GM10266 (cell line): Measurements from ENCODE around the gene PKN1.

Source experiments
- DNase-seq: peaks from one replicate; pipeline ENCODE4 v3.0.0; 2012; ENCODE audit errors: extremely low spot score
- CTCF ChIP-seq: IDR thresholded peaks from 2 replicates; pipeline ENCODE4 v1.5.1; 2012; ENCODE audit warnings: mild to moderate bottlenecking, low read depth; ENCODE audit not compliant: control insufficient read depth, insufficient read depth; ENCODE audit errors: missing control alignments

PKN1 gene

GRCh38 chr19:14492756-14493337 is 59.7 kb downstream of the PKN1 start:
- TF ChIP-seq CTCF = no peak
- DNase-seq = no peak

DNA sequence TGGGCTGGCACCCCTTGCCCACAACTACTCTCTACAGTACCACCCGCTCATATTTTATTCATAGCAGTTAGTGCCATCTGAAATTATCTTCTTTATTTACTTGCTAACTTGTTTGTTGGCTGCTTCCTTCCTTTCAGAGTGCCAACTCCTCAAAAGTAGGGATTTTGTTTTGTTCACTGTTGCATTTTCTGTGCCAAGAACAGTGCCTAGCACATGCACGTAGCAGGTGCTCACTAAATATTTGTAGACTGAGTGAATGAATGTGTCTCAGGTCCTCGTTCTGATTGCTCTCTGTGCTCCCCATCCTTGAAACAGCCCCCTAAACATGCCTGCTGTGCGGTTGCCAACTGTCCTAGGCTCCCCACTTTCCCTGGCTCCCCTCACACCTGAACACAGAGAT is 61.3 kb downstream of the PKN1 start:
- no peak for TF ChIP-seq CTCF
- no peak for DNase-seq

- no peak for TF ChIP-seq CTCF
- no peak for DNase-seq
These were observed 62.0 kb downstream of the PKN1 start for GRCh38 chr19:14494910-14495671.

GRCh38 chr19:14495672-14496028 is 62.5 kb downstream of the PKN1 start:
- no peak for TF ChIP-seq CTCF
- no peak for DNase-seq

DNA sequence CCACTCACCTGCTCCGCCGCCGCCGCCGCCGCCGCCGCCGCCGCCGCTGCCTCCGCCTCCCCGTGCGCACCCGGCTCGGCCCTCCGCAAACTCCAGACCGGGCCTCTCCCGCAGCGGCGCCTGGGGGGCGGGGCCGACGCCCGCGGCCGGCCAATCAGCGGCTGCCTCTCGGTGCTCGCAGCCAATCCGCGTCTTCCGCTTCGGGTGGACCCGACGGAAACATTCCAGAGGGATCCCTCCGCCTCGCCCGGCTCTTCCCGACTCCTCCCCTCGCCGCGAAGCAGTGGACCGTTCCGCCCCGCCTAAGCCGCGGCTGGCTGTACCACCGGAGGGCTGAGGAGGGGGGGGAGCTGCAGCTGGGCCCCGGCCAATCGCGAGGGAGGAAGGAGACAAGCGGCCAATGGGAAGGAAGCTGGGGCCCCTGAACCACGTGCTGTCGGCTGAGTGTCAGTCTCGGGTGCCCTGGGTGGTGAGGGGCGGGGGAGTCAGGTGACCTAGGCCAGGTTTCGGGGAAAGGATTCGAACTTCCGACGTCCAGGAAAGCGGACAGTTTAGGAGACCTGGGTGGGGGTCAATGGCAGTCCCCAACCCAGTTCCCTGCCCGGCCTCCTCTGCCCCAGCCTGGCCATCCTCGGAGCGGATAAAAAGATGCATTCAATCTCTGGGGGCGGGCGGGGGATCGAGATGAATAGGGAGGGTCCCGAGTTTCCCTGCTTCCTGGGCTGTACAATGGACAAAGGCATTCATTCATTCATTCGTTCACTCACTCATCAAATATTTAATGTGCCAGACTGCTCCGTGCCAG is 63.1 kb downstream of the PKN1 start, which contains the start of gene GIPC1:
GIPC1 (minus strand) TSS at position 99 of the 805 bp plus-strand sequence. CDS start 13,151 bp downstream, outside the sequence.
- peak; percentile 99 for DNase-seq
- no peak for TF ChIP-seq CTCF

DNA sequence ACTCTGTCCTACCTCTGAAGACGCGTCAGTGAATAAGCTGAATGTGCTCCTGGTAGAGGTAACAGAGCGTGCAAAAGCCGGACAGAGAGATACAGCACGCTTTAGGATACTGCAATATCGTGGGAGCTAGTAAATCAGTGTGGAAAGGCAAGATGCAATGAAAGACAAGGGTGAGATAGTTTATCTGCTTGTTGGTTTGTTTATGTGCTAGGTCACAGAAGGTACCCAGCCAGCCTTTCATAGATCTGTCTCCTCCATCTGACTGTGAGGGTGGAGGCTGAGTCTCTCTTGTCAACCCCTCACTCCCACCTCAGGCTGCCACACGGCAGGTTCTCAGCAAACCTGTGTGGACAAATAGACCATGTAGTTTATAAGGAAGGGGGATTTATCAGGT is 63.7 kb downstream of the PKN1 start:
- no peak for TF ChIP-seq CTCF

More for the DNA sequence above, 63.7 kb downstream of the PKN1 start:
- no peak for DNase-seq
